AG09309 (cell line): ENCODE results near the gene FILIP1L.

Experiments used
- DNase-seq: peaks from one replicate; pipeline ENCODE4 v3.0.0-alpha.2; 2010; ENCODE audit warnings: low read depth
- H3K4me3 ChIP-seq: 2 replicates; pipeline ENCODE4 v1.5.1; 2011; ENCODE audit warnings: mild to moderate bottlenecking, low read depth, low read length, moderate library complexity; ENCODE audit not compliant: control insufficient read depth
- TF ChIP-seq, protein P1 (sequence below): IDR thresholded peaks from 2 replicates; pipeline ENCODE4 v1.5.1; 2011; ENCODE audit warnings: mild to moderate bottlenecking, low read depth, low read length, inconsistent platforms; ENCODE audit not compliant: insufficient read depth, control insufficient read depth; ENCODE audit errors: missing control alignments

FILIP1L gene

GRCh38 chr3:100114413-100115030, at the start of gene FILIP1L:
Gene FILIP1L (minus strand): TSS chr3:100114501.
- DNase-seq: no peak
- TF ChIP-seq, protein P1, sequence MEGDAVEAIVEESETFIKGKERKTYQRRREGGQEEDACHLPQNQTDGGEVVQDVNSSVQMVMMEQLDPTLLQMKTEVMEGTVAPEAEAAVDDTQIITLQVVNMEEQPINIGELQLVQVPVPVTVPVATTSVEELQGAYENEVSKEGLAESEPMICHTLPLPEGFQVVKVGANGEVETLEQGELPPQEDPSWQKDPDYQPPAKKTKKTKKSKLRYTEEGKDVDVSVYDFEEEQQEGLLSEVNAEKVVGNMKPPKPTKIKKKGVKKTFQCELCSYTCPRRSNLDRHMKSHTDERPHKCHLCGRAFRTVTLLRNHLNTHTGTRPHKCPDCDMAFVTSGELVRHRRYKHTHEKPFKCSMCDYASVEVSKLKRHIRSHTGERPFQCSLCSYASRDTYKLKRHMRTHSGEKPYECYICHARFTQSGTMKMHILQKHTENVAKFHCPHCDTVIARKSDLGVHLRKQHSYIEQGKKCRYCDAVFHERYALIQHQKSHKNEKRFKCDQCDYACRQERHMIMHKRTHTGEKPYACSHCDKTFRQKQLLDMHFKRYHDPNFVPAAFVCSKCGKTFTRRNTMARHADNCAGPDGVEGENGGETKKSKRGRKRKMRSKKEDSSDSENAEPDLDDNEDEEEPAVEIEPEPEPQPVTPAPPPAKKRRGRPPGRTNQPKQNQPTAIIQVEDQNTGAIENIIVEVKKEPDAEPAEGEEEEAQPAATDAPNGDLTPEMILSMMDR: no peak
- H3K4me3 ChIP-seq: no peak within 1 kb of the TSS

- TF ChIP-seq, protein P1: no peak
- no peak for DNase-seq
Observed at GRCh38 chr3:100163787-100164186, 49.5 kb upstream of the FILIP1L start.

GRCh38 chr3:100160521-100160920, 46.2 kb upstream of the FILIP1L start:
- TF ChIP-seq, protein P1: no peak
- no peak overlapping the region for H3K4me3 ChIP-seq
- no peak for DNase-seq

More at GRCh38 chr3:100163787-100164186, 49.5 kb upstream of the FILIP1L start:
- H3K4me3 ChIP-seq: no peak overlapping the region

GRCh38 chr3:100159331-100160153, 45.2 kb upstream of the FILIP1L start:
- H3K4me3 ChIP-seq: no peak overlapping the region
- DNase-seq: peak; percentile 81
- TF ChIP-seq, protein P1: no peak

- no peak for DNase-seq
- no peak overlapping the region for H3K4me3 ChIP-seq
- TF ChIP-seq, protein P1: no peak
Observed at GRCh38 chr3:100158918-100159330, 44.6 kb upstream of the FILIP1L start.

DNA sequence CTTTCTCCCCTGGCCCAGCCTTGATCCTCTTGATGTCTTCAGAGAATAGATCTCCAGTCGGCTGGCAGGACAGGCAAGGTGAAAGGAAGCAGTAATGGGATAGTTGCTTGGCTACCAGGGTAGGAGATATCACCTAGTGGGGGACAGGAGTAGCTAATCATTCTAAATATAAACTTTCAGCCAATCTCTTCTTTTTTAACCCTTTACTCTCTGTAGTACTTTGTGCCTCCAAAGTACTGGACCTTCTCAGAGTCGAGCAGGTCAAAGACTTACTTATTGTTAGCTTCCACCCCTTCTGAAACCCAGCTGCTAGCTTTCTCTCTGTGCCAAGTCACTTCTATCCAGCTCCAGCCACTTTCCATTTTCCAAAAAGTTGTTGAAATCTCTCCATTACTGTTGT, 43.4 kb upstream of the FILIP1L start:
- no peak overlapping the region for H3K4me3 ChIP-seq
- DNase-seq: no peak
- TF ChIP-seq, protein P1: no peak
